GM12892 (cell line): ENCODE results near the gene BCL2L11.

Experiments used
- POLR2A ChIP-seq: IDR thresholded peaks from 2 replicates; pipeline ENCODE4 v1.6.1; 2011; ENCODE audit warnings: low read depth, low read length, control low read depth
- TAF1 ChIP-seq: IDR thresholded peaks from 2 replicates; pipeline ENCODE4 v1.6.1; 2011; ENCODE audit warnings: low read depth, mild to moderate bottlenecking, control low read depth, low read length, borderline replicate concordance

DNA sequence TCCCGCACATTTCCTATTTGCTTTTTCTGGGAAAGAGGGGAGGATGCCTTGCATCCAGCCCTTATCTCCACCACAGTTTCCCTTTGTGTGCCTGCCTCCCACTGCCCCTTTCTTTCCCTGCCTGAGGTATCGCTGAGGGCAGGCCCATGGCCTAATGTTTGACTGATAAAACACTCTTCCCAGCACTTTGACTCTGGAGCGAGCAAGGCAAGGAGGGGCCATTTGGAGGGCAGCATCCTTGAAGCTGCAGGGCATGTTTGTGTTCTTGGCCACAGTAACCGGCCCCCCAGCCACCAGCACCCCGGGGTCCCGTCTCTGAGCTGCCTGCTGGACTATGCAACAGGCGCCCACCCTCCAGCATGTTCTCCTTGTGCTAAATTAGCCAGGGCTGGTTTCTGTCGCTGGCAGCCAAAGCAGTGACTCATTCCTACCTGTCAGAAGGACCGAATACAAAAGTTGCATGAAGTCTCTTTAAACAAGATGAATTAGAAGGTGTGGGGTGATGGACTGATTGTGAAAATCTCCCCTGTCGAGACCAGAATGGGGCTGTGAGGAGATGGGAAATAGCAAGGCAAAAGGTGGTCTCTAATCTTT lies 50.7 kb downstream of the BCL2L11 start:
- TF ChIP-seq TAF1 = no peak
- TF ChIP-seq POLR2A = no peak
